OCI-LY1 (cell line): ENCODE results near the gene GAK.

Source experiments
- EZH2 ChIP-seq: fragments of 200-600 bp; sonication (generic), shearing (Covaris generic); IDR thresholded peaks from 2 replicates; pipeline ENCODE4 v1.8.0; 2017; ENCODE audit warnings: borderline replicate concordance, mixed run types, mild to moderate bottlenecking, antibody characterized with exemption, low read length, moderate library complexity, mixed read lengths
- TF ChIP-seq, protein P1 (sequence below): fragments of 200-600 bp; sonication (generic), shearing (Covaris generic); IDR thresholded peaks from 2 replicates; pipeline ENCODE4 v1.5.1; 2017; ENCODE audit warnings: mild to moderate bottlenecking, antibody characterized with exemption, low read length, moderate library complexity, mixed read lengths

DNA sequence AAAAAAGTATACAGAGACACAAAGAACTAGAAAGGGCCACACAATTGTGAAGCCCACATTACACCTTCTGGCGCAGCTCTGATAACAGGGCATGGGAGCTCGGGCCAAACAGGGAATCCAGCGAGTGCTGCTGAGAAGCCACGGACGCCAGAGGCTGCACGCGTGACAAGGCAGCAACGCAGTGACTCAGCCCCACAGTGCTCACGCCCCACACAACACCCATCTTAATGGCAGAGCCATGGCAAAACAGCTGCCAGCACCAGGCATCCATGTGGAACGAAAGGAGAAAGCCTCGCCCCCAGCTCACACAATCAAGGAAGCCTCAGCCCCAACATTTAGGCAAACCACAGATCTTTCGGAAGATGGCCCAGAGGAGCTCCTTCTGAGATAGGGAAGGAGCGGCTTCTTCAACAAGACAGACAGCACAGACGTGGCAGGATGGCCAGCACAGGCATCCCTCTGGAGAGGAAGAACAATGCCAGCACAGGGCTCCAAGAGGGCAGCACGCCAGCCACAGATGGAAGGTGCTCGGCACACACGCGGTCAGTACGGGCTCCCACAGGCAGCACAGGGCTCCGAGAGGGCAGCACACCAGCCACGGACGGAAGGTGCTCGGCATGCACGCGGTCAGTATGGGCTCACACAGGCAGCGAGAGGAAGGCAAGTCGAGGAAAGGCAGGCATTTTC is 33.1 kb downstream of the GAK start:
- TF ChIP-seq, protein P1, sequence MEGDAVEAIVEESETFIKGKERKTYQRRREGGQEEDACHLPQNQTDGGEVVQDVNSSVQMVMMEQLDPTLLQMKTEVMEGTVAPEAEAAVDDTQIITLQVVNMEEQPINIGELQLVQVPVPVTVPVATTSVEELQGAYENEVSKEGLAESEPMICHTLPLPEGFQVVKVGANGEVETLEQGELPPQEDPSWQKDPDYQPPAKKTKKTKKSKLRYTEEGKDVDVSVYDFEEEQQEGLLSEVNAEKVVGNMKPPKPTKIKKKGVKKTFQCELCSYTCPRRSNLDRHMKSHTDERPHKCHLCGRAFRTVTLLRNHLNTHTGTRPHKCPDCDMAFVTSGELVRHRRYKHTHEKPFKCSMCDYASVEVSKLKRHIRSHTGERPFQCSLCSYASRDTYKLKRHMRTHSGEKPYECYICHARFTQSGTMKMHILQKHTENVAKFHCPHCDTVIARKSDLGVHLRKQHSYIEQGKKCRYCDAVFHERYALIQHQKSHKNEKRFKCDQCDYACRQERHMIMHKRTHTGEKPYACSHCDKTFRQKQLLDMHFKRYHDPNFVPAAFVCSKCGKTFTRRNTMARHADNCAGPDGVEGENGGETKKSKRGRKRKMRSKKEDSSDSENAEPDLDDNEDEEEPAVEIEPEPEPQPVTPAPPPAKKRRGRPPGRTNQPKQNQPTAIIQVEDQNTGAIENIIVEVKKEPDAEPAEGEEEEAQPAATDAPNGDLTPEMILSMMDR: no peak
- TF ChIP-seq EZH2: no peak
